ENCODE data around the gene C1QTNF2. TPM values are rescaled to one million over a fixed set of nuclear protein-coding genes. Genes with fewer than 3 reads are reported as not detected.

The C1QTNF2 gene
- total RNA-seq, 1 experiment from 2014 or later = not detected

DNA sequence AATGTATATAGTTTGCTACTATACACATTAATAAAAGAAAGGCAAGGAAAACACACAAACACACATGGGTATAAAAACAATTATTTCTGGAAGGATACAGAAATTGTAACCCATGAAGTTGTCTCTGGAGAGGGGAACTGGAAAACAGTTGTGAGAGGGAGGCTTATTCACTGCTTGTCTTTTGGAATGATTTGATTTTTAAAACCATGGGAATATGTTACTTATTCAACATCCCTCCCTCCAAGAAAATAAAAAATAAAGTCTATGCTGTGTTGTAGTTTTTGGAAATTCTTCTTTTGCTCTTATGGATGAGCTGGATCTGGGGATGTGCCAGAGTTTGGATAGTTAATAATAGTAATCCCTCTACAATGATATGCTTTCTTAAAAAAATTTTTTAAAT is 6.0 kb upstream of the C1QTNF2 start:
- in situ Hi-C loops (cut with HindIII; ENCODE audit: low sequenced_read_pairs) = no loop called here
- DNase-seq (ENCODE audit: low spot score) = no peak

DNA sequence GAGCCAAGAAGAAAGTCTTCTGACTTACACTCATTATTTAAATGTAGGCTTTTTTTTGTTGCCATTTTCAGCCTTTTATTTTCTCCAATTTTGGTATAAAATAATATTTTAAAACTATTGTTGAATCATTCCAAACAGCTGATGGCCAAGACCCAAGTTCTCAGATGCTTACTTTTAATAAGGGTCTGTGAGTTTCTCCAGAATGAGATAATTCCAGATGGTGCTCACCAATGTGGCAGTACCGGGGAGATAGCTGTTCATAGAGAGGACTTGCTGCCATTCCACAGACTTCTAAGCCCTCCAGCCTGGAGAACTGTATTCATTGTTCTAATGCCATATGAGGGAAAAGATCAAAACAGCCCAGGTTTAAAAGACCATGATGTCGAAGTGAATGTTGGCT is 5.3 kb upstream of the C1QTNF2 start:
- no peak for DNase-seq (ENCODE audit: low spot score)
- in situ Hi-C loops (cut with HindIII; ENCODE audit: low sequenced_read_pairs) = no loop called here

DNA sequence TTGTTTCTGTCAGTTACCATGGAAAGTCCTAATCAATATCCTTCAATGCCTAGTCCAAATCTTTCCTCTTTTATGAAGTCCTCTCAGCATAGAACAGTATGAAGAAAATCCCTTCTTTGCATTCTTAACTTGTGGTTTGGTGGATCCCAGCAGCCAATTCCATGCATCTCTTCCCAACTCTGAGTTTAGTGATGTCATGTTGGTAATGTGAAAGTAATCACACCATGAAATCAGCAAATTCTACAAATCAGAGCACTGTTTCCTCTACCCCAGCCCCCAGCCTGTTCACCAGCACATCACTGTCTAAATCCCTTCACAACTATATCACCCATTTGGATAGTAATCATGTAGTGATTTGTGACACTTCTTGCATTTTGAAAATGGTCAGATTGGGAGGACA is 4.7 kb upstream of the C1QTNF2 start:
- in situ Hi-C loops (cut with HindIII; ENCODE audit: low sequenced_read_pairs) = no loop called here

DNA sequence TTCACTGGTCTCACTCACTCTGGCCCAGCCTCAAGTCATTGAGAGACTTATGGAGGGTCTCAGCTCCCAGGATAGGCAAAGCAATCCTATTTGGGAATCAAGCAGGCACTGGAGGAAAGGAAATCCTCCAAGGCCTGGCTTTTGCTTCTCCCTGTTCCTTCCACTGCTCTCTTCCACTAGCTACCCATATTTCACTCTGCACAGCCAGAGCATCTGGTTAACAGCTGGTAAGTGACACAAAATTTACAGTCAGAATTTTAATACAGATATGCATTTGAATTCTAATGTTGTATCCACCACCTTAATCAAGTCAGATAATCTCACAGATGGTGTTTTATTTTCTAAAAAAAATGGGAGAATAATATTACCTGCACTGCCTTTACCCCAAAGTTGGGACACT is 868 bp upstream of the C1QTNF2 start:
- in situ Hi-C loops (cut with HindIII; ENCODE audit: low sequenced_read_pairs) = no loop called here
- DNase-seq (ENCODE audit: low spot score) = peak; percentile 28

More for the DNA sequence above, 4.7 kb upstream of the C1QTNF2 start:
- DNase-seq (ENCODE audit: low spot score) = no peak

DNA sequence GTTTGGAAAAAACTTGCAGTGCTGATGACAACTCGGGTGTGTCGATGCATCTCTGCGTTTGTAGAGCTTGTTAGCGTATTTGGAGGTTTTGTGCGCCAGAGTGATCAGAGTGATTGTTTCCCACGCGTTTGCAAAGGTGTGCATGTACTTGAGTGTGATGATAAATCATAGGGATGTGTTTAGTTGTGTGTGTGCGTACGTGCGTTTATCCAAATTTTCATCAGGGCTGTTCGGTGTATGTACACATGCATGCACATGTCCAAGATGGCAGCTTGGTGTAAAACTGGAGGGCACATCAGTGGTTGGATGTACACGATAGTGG is 248 bp upstream of the C1QTNF2 start:
- in situ Hi-C loops (cut with HindIII; ENCODE audit: low sequenced_read_pairs) = no loop called here
- peak; percentile 59 for DNase-seq (ENCODE audit: low spot score)

DNA sequence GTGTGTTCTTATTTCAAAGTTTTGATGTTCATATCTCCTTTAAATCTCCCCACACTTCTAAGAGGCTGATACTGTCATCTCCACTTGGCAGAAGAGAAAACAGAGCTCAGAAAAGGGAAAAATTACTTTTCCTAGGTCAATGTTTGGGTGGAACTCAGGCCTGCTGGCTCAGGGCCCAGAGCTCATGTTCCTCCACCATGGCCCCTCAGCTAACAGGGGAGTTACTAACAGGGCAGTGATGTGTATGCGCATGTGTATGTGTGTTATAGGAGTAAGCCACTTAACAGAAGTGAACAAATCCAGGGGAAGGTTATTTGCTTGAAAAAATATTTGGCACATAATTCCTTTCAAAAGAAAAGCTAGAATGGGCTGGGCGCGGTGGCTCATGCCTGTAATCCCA is 2.5 kb downstream of the C1QTNF2 start:
- in situ Hi-C loops (cut with HindIII; ENCODE audit: low sequenced_read_pairs) = no loop called here
- DNase-seq (ENCODE audit: low spot score) = no peak

DNA sequence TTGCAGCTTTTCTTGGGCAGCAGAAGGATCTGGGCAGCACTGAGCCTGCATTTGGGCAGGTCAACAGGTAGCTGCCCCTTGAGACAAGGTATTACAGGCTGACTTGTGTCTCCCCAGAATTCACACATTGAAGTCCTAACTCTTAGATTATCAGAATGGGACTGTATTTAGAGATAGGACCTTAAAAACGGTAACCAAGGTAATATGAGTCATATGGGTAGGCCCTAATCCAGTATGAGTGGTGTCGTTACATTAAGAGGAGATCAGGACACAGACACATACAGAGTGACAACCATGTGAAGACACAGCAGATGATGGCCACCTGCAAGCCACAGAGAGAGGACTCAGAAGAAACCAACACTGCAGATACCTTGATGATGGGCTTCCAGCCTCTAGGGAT is 3.2 kb downstream of the C1QTNF2 start:
- DNase-seq (ENCODE audit: low spot score) = no peak
- in situ Hi-C loops (cut with HindIII; ENCODE audit: low sequenced_read_pairs) = no loop called here

DNA sequence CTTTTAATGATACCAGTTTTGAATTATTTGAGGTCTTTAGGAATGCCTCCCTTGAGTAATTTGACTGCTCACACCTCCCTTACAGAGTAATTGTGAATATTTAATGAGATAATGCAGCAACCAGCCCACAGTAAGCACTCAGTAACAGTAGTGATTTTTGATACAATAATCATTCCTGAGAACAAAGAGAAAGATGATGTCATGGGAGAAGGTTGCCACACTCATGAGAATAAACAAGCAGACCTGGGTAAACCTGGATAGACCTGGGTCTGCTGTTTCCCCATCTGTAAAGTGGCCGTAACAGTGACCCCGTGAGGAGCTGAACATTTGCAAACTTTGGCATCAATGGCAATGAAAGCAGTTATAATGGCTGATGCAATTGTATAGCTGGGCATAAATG is 4.2 kb downstream of the C1QTNF2 start:
- no peak for DNase-seq (ENCODE audit: low spot score)
- in situ Hi-C loops (cut with HindIII; ENCODE audit: low sequenced_read_pairs) = no loop called here

DNA sequence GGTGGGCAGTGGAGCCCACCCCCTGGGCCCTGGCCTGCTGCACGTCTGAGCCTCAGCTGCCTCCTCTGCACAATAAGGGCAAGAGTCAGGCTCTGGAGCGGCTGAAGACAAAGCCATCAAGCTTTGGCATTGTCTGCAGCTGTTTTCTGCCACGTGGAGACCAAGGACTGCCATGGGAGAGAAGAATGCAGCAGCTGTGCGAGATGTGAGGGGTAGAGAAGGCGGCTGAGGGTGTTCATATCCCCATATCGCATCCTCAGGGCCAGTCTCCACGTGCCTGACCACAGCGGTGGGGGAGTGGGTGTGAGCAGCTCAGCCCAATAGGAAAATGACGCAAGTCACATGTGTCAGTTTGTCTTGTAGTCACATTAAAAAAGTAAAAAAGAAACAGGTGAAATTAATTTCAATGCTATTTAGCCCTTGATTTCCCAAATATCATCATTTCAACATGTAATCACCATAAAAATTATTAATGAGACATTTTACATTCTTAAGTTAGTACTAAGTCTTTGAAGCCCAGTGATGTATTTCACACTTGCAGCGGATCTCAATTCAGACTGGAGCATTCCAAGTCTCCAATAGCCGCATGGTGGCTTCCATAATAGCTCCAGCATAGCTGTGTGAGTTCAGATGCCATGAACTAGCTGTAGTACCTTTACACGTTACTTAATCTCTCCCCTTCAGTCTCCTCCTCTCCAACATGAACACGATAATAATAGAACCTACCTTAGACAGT is 6.6 kb downstream of the C1QTNF2 start:
- DNase-seq (ENCODE audit: low spot score) = no peak
- in situ Hi-C loops (cut with HindIII; ENCODE audit: low sequenced_read_pairs) = no loop called here

DNA sequence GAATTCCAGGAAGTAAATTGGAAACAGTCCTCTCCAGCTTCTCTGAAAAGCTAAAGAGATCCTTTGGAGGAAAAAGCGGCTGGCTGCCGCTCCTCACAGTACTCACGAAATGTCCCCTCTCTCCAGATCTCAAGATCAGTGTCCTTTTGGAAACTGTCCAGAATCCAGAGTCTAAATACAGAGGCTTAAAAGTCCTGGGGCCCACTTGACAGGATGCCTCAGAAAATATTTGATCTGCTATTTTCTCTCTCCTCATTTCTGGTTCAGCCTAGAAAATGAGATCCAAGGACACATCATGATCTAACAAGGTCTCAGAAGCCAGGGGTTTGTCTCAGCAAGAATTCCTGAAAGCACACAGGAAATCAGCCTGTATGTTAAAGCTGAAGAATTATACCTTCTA is 7.2 kb downstream of the C1QTNF2 start:
- in situ Hi-C loops (cut with HindIII; ENCODE audit: low sequenced_read_pairs) = no loop called here

DNA sequence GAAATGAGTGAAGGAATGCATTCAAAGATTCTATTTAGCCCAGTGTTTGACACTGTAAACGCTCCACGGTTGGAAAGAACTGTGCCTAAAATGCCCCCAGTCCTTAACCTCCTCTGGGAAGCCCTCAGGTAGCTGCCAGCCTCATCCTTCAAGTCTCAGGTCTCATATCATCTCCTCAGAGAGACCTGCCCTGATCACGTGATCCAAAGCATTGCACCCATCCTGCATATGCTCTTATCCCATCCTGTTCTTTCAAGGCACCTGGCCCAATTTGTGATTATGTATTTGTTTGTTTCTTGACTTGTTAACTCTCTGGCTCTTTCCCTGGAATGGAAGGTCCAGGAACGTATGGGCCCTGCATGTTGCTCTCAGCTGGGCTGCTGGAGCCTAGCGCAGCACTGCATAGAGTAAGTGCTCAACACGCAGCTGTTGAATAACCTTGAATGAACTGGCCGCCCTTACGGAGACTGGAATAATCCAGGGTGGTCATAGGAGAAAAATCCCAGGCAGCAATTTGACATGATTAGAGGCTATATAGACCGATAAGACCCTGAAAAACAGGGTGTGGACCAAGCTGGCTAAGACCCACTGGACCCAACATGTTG is 8.7 kb downstream of the C1QTNF2 start:
- DNase-seq (ENCODE audit: low spot score) = no peak
- in situ Hi-C loops (cut with HindIII; ENCODE audit: low sequenced_read_pairs) = no loop called here

More for the DNA sequence above, 7.2 kb downstream of the C1QTNF2 start:
- DNase-seq (ENCODE audit: low spot score) = no peak

DNA sequence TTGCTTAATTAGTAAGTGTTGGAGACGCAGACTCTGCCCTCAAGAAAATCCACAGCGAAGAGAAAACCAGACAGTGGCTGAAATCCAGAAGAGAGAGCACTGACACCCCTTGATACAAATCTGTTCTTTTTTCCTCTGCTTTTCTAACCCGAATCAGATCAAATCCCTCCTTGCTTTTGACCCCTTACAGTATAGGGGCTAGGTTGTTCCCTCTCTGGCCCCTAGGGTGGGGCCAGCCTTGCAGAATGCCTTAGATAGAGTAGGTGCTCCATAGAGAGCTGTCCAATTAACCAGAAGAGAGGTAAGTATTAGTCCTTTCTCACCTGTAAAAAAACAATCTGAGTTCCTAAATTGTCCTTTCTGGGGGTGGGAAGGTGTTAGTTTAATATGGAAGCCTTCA is 10.1 kb downstream of the C1QTNF2 start:
- no peak for DNase-seq (ENCODE audit: low spot score)
- in situ Hi-C loops (cut with HindIII; ENCODE audit: low sequenced_read_pairs) = no loop called here

DNA sequence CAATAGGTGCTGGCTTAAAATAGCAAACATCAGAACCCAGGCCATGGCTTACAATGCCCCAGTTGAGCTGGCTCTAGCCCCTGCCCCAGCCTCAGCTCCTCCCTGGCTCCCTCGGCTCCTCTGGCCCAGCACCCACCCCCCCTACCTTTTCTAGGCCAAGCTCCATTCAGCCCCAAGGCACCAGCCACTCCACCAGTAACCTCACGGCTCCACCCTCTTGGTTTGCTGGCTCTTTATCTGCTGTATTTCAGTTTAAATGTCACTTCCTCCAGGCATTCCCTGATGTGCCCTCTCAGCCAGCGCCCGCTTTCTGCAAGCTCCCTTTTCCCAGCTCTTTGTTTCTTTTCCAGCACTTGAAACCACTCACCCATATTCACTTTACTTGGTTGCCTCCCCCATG is 10.6 kb downstream of the C1QTNF2 start:
- DNase-seq (ENCODE audit: low spot score) = no peak
- in situ Hi-C loops (cut with HindIII; ENCODE audit: low sequenced_read_pairs) = no loop called here

DNA sequence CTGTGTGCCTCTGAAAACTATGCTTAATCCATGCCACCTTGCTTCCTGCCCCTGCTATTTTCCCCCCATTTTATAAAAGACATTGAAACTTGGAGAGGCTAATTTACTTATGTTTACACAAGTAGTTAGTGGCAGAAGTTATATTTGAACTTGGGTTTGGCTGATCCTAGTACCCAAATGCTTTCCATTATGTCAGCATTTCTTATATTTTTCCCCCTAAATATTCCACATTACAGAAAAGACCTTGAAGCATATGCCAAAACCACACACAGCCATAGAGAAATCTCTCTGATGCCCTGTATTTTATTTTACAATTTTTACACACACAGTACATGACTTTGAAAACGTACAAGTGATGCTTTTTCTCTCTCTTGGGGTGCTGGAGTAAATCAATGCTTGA is 11.2 kb downstream of the C1QTNF2 start:
- DNase-seq (ENCODE audit: low spot score) = no peak
- in situ Hi-C loops (cut with HindIII; ENCODE audit: low sequenced_read_pairs) = no loop called here

DNA sequence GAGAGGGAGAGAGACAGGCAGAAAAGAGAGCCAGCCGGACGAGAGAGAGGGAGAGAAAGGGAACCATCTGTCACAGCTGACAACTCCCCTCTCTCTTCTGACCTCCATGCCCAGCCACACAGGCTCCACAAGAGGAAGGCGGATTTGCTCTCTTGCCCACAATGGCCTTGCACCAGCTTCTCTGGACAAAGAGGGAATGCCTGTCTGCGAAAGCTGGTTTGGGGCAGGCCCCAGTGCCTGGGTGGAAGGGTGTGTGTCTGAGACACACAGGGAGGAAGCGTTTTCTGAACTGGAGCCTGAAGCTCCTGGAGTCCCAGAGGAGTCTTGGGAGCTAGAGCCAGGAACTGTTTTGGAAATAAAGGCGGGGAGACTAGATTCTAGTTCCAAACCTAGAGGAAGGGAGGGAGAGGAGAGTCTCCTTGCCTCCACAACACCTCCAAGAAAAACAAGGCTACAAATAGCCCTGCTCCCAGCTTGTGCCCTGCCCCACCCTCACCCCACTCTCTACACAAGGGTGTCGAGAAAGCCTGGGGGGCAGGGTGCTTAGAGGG is 12.5 kb downstream of the C1QTNF2 start:
- peak; percentile 87 for DNase-seq (ENCODE audit: low spot score)
- in situ Hi-C loops (cut with HindIII; ENCODE audit: low sequenced_read_pairs) = no loop called here

DNA sequence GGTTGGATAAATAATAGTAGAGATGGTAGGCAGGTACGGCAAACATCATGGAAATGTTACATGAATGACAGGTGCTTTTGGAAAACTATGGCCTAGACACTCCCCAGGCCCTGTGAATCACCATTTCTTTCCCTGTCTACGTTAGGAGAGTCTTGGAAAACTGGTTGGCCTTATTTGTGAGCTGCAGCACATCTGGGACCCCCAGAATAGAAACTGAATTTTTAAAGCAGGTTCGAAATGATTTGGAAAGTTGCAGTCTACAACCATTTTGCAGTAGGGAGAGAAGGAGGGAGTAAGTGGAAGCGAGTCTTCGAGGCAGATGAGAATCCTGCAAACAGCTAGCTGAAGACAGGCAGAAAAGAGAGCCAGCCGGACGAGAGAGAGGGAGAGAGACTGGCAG is 13.0 kb downstream of the C1QTNF2 start:
- in situ Hi-C loops (cut with HindIII; ENCODE audit: low sequenced_read_pairs) = no loop called here
- no peak for DNase-seq (ENCODE audit: low spot score)

DNA sequence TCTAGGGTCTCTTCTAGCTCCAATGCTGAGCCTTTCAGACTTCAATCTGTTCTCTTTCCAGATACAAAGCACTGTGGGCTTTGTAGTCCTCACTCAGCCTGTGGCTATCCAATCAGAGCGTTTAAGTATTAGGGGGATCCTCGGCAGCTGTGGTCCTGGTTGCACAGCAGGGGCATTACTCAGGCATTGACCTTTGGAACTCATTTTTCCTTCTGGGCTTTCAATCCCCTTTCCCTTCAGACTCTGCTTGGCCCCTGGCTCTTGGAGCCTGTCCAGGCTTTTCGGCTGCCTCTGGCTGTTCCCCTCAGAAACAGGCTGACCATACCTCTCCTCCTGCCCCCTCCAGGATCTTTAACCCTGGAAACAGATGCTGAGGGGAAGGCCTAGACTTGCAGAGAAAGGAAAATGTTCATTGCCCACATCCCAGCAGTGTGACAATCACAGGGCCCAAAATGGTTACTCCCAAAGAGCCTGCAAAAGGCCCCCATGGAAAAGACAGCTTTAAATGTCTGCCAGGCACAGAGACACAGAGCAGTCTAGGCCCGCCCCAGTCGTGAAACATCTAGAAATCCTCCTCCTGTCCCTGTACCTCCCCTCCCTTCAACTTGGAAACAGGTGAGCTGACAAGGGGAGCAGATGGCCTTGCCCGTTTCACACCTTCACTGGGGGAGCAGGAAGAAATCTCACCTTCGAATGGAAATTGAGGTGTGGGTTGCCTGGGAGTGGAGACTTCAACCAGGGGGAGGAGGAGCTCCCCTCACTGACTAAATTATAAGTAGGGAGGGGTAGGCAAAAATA is 13.7 kb downstream of the C1QTNF2 start:
- DNase-seq (ENCODE audit: low spot score) = peak; percentile 55

DNA sequence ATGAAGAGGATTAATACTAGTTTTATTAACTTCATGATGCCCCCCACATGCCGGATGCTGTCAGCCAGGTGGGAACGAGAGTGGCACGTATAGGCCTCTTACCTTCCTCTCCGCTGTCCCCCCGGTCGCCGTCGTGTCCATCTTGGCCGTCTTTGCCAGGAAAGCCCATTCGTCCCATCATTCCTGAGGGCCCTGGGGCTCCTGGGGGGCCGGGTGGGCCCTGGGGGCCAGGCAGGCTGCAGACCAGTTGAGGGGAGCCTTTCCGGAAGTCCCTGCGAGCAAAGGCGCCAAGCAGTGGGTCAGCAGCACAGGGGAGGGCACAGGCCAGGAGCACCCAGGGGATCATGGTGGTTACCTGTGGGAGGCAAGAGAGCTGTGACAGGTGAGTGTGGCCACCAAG is 15.8 kb downstream of the C1QTNF2 start:
- in situ Hi-C loops (cut with HindIII; ENCODE audit: low sequenced_read_pairs) = no loop called here
- no peak for DNase-seq (ENCODE audit: low spot score)

More for the DNA sequence above, 13.7 kb downstream of the C1QTNF2 start:
- in situ Hi-C loops (cut with HindIII; ENCODE audit: low sequenced_read_pairs) = no loop called here

DNA sequence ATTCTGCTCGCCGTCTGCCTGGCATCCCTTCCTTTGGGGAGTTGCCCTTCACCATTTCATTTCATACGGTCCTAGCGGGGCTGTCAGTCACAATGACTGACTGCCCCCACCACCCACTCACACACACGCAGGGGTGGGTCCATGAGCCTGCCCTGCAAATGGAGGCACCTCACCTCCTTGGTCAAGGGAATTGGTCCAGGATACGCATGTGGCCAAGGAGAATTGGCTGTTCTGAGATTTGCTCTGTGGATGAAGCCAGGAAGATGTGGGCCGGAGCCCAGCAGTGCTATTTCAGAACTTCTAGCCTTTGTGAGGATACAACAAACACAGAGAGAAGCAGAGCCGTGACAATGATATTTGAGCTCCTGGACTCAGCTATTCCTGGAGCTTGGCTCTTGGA is 17.0 kb downstream of the C1QTNF2 start:
- in situ Hi-C loops (cut with HindIII; ENCODE audit: low sequenced_read_pairs) = no loop called here
- DNase-seq (ENCODE audit: low spot score) = peak; percentile 94

DNA sequence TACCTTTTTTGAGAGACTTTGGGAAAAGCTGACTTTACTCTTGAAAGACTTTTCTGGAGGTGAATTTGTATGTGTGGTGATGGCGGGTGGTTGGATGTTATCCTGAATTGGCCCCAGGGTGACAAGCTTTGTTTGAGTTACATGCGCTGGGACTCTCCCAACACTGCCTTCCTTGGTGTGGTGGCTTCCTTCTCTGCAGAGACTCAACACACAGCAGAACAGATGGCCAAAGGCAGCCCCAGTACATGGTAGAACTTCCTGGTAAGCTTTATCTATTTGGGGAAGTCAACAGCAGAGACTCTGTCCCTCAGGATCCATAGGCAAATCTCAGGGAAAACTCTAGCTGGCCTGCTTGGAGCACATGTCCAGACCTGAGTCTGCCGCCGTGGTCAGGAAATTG is 18.1 kb downstream of the C1QTNF2 start:
- DNase-seq (ENCODE audit: low spot score) = no peak
- in situ Hi-C loops (cut with HindIII; ENCODE audit: low sequenced_read_pairs) = no loop called here

All from G401 (cell line).